ENCODE measurements around the gene AKAP8.
"Not testable (repeated sequence)": the region's sequence is repeated elsewhere in the genome, so short reads cannot be mapped to it uniquely, and the experiment has no call there.

The AKAP8 gene

GRCh38 chr19:15379083-15379998, at the start of gene AKAP8:
Gene AKAP8 (minus strand): TSS chr19:15379787. CDS start chr19:15379731, 56 bp downstream.
- DNase-seq (ENCODE audit: low spot score), result peak; percentile 98

GRCh38 chr19:15427991-15428471, 48.4 kb upstream of the AKAP8 start:
- no peak for DNase-seq (ENCODE audit: low spot score)

- DNase-seq (ENCODE audit: low spot score), result no peak
Observed at GRCh38 chr19:15427350-15427700, 47.7 kb upstream of the AKAP8 start.

- no peak for DNase-seq (ENCODE audit: low spot score)
Observed at GRCh38 chr19:15426485-15427349, 47.1 kb upstream of the AKAP8 start.

- DNase-seq (ENCODE audit: low spot score), result no peak
Observed at GRCh38 chr19:15425321-15425950, 45.8 kb upstream of the AKAP8 start.

- DNase-seq (ENCODE audit: low spot score), result no peak
Observed at GRCh38 chr19:15424692-15425272, 45.2 kb upstream of the AKAP8 start.

GRCh38 chr19:15424121-15424520, 44.5 kb upstream of the AKAP8 start:
- no peak for DNase-seq (ENCODE audit: low spot score)

- DNase-seq (ENCODE audit: low spot score), result no peak
Observed at GRCh38 chr19:15423130-15423529, 43.5 kb upstream of the AKAP8 start.

- DNase-seq (ENCODE audit: low spot score), result no peak
Observed at GRCh38 chr19:15422296-15423075, 42.9 kb upstream of the AKAP8 start.

GRCh38 chr19:15421721-15422260, 42.2 kb upstream of the AKAP8 start:
- no peak for DNase-seq (ENCODE audit: low spot score)

GRCh38 chr19:15421136-15421695, 41.6 kb upstream of the AKAP8 start:
- no peak for DNase-seq (ENCODE audit: low spot score)

- no peak for DNase-seq (ENCODE audit: low spot score)
Observed at GRCh38 chr19:15419413-15420025, 39.9 kb upstream of the AKAP8 start.

- DNase-seq (ENCODE audit: low spot score), result peak; percentile 99
Observed at GRCh38 chr19:15418579-15419412, 39.2 kb upstream of the AKAP8 start, which contains the start of gene AKAP8L. Gene AKAP8L (minus strand): TSS chr19:15418988. CDS start chr19:15418923, 65 bp downstream.

- DNase-seq (ENCODE audit: low spot score), result no peak
Observed at GRCh38 chr19:15418231-15418578, 38.6 kb upstream of the AKAP8 start.

GRCh38 chr19:15417699-15418098, 38.1 kb upstream of the AKAP8 start:
- no peak for DNase-seq (ENCODE audit: low spot score)

GRCh38 chr19:15412832-15413231, 33.2 kb upstream of the AKAP8 start:
- no peak for DNase-seq (ENCODE audit: low spot score)

GRCh38 chr19:15411351-15411750, 31.8 kb upstream of the AKAP8 start:
- not testable (repeated sequence) for DNase-seq (ENCODE audit: low spot score)

- DNase-seq (ENCODE audit: low spot score), result no peak
Observed at GRCh38 chr19:15404780-15405211, 25.2 kb upstream of the AKAP8 start.
